GM19372 (cell line): Measurements from ENCODE around the gene CACNA2D1.

Experiments used
- ATAC-seq: cut with Tn5 transposase; IDR thresholded peaks from one replicate; pipeline ENCODE4 v1.9.1; 2021; ENCODE audit warnings: mild to moderate bottlenecking, low read depth, moderate library complexity; ENCODE audit not compliant: unreplicated experiment

Gene CACNA2D1

DNA sequence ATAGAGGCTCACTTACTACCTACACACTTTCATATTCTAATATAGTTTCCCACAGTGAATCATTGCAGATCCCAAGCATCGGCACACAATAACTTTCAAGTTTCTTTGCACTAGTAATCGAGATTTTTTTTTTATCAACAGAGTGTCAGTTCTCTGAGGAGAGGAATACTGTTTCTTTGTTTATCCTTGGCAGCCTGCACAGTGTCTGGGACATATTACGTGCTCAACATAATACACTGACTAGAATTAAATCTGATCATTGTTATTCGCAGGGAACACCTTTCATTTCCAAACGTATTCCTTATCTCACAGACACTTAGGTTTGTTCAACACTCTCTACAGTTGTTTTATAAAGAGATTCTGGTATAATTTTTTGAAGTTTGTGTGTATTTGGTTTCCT is 95.3 kb downstream of the CACNA2D1 start:
- no peak for ATAC-seq

DNA sequence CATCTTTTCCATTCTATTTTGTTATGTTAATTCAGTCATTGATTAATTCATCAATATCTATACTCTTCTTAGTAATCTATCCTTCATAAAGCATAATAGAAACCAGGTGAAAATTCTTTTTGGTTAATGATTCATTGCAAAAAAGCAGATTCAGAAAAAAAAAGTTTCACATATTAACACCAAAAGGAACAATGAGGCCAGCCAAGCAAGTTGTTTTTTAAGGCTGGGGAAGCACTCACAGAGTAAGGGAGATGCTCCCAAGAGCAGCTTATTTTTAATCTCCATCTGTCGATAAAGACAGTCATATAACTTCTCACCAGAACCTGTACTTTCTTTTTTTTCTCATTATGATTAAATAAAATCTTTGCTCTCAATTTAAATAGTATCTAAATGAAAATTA is 95.8 kb downstream of the CACNA2D1 start:
- ATAC-seq, result no peak

DNA sequence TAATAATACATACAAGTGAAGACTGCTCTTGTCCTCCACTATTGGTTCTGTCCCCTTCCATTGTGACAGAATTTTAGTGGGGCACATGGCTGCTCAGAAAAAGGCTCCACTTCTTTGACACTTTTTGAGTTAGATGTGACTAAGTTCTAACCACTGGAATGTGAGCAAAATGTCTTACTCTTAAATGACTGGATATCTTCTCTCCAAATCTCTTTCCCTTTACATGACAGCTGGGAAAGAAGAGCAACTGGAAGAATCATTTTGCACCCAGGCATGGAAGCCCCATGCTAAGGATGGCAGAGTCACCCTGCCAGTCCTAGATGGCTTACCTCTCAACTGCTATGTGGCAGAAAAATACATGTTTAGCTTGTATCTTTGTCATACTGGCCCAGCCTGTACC is 97.7 kb downstream of the CACNA2D1 start:
- no peak for ATAC-seq

DNA sequence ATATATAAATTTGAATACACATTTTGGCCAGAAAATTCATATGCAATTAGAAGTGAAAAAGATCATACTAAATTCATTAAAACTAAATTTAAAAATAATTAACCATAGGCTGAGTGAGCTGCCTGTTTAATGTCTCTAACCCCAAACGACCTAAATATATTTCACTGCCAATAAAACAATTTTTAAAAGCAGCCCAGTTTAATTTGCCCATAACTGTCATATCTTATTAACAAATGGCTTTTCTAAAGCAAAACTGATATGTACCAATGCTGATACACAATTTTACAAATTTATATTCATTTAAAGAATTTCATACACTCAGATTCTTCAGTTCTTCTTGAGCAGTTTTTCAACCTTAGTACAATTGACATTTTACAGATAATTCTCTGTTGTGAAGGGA is 99.9 kb downstream of the CACNA2D1 start:
- no peak for ATAC-seq

DNA sequence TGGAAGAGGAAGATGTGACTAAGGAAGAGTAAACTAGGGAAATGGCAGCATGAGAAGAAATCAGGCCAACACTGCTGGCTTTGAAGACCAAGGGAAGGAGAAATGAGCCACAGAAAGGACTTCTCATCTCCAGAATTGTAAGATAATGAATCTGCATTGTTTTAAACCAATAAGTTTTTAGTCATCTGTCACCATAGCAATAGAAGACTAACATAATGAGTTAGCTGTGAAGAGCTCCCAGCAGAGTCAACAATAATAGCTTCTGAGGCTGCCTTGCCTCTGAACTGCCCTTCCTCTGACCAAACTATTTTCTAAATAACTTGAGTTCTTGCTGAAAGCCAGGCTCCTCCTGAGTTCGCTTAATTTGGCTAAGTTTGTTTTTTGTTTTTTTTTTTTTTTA is 103.6 kb downstream of the CACNA2D1 start:
- ATAC-seq, result no peak

DNA sequence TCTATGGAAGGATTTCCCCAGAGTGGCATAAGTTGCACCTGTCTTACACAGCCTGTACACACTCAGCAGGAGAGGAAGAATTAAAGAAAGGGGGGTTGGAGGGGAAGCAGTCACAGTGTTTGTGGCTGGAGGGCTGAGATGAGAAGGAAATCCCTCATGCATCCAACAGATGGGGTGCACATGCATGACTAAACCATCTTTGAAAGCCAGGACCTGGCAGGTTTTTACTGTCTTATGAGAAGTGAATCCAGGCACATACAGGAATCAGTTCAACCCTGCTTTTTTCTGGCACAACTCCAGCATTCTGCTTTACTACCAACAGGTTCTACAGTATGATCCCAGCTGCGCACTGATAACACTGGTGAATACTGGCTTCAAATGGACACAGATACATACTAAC is 107.7 kb downstream of the CACNA2D1 start:
- no peak for ATAC-seq

DNA sequence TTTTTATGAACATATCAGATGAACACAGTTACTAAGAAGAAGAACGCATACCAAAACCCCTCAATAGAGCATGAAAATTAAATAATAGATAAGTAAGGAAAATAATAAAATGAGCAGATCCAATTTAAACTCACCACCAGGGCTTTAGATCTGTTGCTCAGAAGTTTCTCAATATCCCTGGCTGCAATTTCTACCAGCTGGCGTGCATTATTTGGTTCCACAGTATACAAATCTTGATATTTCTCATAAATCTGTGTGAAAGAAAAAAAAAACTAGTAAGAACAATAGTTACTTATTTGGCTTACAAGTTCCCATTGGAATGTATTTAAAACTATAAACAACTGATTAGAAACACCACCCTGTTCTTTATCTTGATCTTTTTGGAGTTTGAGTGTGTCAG is 108.6 kb downstream of the CACNA2D1 start:
- no peak for ATAC-seq

DNA sequence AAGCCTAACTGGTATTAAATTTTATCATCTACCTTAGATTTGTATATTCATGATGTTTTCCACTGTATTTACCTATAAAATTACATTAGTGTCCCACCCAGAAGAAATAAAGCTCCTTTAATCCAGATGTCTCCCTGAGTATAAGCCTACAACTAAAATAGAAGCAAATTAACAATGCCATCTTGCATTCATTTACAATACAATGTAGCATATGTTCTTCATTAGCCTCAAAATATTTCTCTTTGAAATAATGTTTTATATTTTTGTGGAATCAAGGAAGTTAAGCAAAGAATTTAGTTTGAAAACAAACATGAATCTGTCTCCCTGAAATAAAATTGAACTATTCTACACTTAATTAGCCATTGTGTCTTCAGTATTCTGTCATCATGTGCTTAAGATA is 112.3 kb downstream of the CACNA2D1 start:
- ATAC-seq, result no peak

DNA sequence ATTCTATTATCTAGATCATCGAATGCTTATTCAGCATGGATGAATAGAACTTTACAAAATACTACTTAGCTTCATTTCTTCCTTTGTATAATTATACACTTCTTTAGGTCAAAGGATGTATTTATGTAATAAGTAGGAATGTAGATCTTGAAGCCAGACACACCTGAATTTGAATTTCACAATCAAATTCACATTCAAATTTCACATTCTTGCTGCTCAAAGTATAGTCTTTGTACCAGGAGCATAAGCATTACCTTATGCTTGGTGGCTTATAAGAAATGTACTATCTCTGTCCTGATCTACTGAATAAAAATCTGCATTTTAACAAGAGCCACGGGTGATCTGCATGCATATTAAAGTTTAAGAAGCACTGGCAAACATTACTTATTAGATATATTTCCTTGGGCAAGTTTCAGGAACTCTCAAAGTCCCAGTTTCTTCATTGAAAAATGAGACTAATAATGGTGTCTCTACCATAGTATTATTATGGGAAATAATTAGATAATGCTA is 112.8 kb downstream of the CACNA2D1 start:
- no peak for ATAC-seq

DNA sequence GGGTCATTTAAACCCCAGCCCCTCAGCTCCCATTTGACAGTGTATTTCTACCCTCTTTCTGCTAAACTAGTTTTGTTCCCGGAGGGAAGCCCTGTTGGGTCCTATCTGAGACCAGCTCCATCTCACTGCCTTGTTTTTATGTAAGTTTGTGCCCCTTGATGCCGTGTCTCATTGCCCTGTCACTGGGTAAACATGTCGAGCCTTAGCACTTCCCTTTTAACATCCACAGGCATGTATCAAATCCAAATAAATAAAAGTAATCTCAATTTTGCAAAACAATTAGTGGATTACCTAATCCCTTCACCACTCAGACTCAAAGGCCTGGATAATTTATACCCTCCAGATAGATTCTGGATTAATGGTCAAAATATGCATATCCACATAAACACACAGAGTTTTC is 115.7 kb downstream of the CACNA2D1 start:
- ATAC-seq, result no peak

DNA sequence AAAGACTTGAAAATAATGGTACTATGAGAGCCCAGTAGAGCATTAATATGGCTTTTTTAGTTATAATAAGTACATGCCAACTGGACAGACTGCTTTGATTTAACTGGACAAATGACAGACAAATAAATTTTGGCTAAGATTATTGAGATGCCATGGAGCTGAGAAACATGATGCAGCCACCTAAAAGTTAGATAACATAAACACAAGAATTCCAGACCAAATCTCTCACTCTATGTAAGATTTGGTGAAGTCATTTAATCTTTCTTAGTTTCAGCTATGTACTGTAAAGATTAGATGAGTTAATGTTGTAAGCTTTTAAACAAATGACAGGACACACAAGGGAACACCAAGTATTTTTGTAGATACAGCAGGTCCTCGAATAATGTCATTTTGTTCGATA is 118.2 kb downstream of the CACNA2D1 start:
- no peak for ATAC-seq

DNA sequence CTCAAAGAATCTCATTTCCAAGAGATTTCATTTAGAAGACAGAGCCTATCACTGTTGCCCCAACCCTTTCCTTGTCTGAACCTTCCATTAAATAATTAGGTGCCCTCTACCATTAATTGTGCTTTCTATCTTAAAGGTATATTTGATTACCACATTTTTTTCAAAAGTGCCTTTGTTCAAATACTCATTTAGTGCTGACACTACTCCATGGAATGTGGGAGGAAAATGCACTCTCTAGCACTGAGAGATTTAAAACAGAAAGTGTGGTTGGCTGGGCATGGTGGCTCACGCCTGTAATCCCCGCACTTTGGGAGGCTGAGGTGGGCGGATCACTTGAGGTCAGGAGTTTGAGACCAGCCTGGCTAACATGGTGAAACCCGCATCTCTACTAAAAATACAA is 119.8 kb downstream of the CACNA2D1 start:
- no peak for ATAC-seq

DNA sequence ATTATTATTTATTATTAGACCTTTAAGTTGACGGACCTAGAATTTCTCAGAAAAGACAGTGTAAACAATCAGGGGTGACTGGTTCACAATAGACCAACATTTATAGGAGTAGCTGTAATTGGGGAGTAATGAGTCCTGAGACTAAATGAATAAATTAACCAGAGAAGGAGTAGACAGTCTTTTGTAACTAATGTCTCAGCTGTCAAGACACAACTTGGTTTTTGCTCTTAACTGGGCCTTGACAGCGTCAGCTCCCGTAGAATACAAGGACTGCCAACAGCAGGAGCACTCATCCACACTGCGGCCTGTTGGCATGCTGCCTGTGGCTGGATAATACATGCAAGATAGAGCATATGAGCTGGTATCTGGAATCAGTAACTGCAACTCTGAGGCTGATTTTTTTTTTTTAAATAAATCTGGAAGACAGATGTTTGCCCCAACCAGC is 123.9 kb downstream of the CACNA2D1 start:
- ATAC-seq, result no peak

DNA sequence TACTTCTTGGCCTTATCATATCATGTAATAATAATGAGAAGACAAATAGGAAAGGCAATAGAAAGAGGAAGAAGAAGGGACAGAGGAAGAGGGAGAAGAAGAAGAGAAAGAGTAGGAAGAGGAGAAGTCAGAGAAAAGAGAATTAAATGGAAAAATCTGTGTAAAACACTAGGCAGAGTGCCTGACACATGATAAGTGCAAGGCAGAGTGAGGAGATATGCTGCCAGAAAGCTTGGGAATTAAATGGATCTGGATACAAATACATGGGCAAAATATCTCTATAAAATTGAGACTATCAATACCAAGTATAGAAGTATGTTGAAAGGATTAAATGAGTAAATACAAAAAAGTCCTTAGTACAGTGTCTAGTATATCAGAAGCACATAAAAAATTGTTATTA is 124.8 kb downstream of the CACNA2D1 start:
- ATAC-seq, result no peak

DNA sequence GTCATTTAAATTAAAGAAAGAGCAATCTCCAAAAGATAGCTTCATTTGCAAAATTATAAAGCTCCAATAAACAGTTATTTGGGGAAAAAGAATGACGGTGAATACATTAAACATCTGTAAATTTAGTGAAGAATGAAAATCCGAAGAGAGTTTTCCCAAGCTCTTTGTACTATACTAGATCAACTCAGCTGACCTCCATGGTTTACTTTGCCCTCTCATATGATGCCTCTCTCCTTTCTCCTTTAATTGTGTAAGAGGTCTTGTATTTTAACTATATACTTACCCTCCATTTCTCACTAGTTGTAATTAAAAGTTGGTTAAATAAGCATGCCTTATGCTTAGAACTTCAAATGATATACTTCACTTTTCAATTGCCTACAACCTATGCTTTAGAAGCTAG is 125.8 kb downstream of the CACNA2D1 start:
- ATAC-seq, result no peak

DNA sequence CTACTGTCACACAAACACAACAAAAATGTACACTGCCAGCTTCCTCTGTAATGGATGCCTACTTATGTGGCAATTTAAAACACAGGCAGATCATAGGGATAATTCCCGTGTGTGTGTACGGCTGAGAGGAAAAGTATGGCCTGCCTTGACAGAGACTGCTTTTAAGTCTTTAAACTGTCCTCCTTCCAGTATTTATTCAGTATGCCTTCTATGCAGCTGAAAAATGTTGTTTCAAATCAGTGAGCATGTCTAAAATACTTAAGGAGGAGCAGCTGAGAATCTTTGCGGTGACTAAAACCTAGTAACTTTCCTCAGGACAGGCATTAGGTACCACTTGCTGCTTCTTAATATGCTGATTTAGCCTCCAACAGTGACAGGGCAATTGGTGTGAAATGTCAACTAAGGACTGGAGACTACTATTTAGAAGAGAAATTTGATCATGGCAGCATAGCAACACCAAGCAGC is 126.3 kb downstream of the CACNA2D1 start:
- no peak for ATAC-seq

DNA sequence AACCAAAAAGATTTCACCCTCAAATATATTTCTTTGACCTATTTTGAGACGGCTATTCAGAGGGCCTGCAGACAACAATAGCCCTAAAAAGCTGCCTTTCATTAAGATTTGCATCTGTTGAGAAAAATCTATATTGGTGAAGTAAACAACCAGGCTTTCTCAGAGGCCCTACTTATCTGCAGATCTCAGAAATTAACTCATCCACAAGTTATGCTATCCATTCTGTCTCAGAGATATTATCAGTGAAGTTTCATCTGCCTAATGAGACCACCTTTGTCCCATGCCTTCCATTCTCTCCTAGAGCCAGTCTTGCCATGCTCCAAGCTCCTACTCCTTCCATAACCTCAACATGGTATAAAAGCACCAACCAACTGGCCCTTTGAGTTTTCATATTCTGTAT is 130.3 kb downstream of the CACNA2D1 start:
- ATAC-seq, result no peak

DNA sequence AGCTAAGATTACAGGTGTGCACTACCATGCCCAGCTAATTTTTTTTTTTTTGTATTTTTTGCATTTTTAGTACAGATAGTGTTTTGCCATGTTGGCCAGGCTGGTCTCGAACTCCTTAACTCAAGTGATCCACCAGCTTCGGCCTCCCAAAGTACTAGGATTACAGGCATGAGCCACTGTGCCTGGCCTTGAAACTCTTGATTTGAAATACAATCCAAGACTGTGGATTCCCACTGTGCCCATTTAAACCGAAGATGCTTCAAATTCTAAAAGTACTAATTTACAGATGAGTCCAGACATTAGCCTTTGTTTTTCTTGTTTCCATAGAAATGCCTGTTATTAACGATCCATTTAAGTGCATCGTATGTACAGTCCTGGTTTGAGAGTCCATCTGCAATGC is 130.9 kb downstream of the CACNA2D1 start:
- no peak for ATAC-seq

DNA sequence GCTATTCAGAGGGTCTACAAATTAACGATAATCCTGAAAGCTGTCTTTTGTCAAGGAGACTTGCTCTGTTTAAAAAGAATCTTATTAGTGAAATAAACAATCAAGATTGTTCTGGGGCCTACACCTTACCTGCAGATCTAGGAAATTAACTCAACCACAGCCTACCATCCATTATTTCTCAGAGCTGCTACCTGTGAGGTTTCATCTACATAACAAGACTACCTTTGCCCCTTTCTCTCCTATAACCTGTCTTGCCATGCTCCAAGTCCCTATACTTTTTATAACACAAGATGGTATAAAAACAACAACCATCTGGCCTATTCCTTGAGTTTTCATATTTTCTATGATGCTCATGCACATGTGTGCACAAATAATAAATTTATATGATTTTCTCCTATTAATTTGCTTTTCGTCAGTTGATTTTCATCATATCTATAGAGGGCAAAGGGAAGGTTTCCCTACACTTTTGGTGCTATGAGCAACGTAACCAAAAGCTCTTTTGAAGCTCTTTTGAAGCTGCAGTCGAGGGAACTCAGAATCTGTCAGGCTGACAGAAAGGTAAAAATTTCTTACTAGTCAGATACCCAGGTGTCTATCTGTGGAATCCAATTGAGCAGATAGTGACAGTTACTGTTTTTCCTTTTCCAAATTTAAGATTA is 138.1 kb downstream of the CACNA2D1 start:
- ATAC-seq, result no peak

DNA sequence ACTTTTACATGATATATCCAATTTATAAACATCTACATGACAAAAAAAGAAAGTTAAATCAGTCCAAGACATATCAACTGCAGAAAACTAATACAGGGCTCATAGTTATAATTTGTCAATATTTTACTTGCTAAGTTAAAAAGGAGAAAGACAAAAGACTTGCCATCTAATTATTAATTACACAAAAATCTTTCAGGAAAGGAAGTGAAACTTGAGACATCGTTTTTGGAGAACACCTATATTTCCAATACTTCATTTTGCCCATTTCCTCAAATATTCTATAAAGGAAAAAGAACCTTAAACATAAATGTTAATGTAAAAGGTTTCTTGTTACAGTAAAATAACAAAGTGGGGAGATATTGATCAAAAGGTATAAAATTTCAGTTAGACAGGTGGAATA is 148.7 kb downstream of the CACNA2D1 start:
- no peak for ATAC-seq

DNA sequence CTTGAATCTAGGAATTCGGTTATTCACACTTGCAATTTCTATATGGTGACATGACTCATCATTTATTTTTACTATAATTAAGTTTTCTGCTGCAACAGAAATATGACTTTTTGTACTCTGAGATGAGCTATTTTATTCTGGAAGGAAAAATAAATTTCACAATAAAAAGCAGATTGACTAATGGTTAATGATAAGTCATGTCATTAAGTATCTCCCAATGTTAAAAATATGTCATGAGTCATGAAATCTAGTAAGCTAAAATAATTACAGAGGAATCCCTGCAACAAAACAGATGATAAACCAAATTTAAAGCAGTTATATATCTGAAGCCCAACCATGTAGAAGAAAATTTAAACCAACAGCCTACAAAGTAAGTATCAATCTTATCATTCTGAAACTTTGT is 149.2 kb downstream of the CACNA2D1 start:
- no peak for ATAC-seq

DNA sequence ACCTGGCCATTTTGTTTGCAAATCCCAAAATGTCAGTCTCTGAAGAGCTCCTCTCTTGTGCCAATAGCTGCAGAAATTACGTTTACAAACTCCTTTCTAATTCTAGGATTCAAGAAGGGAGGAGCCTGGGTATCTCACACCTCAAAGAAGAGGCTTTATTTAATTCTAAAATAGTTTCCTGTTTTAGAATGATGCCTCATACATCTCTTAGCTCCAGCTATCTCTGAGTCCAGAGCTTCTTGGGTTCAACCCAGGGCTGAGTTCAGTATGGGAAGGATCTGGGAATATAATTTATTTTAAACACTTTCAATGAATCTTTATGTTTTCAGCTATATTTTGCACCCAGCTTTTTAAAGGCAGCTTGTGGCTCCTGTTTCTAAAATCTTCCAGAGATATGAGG is 150.1 kb downstream of the CACNA2D1 start:
- ATAC-seq, result no peak

DNA sequence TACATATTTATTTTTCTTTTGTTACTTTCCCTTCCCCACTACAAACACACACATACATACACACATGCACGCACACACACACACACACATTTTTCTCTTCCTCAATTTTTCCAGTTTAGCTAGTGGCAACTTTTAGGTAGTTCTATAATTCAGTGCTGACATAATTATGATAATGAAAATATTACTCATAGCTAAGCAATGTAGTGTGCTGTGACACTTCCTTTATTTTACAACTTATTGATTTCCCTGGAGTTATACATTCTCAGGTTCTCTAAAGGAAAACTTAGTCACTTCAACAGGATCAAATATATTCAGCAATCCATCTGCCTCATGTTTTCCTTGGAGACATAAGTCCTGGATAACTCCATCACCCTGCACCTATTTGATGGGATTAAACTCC is 151.6 kb downstream of the CACNA2D1 start:
- ATAC-seq, result no peak
